GM19035 (cell line): ENCODE data around the gene PPP1R9B.

Source experiments
- ATAC-seq: cut with Tn5 transposase; IDR thresholded peaks from one replicate; pipeline ENCODE4 v1.9.1; 2021; ENCODE audit not compliant: unreplicated experiment

Gene PPP1R9B

DNA sequence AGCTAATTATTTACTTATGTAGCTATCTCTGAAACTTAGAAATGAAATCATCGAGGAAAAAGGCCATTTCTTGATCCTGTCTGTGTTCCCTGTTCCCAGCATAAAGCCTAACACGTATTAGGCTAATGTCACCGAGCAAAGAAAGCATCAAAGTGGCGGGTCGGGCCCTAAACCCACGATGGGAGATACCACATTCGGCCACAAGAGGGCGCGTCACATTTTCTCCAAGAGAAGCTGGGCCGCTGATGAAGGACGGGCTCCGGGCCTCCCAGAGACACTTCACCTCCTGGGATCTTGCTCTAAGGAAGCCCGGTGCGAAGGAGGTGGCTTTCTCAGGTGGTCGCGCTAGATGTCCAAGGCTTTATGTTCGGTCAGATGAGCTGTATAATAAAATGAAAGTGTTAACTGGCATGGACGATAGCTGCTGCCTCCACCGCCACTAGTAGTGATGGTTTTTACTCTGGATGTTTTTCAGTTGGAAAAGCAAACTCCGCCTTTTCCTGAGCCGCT lies 56.2 kb downstream of the PPP1R9B start:
- peak; percentile 39 for ATAC-seq

DNA sequence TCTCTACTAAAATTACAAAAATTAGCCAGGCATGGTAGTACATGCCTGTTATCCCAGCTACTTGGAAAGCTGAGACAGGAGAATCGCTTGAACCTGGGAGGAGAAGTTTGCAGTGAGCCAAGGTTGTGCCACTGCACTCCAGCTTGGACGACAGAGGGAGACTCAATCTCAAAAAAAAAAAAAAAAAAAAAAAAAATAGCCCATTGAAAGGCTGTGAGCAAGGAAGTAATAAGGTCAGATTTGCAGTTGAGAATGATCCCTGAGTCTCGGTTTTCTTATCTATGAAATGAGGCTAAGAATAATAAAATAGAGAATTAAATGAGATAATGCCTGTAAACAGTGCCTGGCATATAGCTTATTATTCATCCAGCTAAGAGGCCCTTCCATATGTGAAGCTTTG lies 56.7 kb downstream of the PPP1R9B start:
- no peak for ATAC-seq

DNA sequence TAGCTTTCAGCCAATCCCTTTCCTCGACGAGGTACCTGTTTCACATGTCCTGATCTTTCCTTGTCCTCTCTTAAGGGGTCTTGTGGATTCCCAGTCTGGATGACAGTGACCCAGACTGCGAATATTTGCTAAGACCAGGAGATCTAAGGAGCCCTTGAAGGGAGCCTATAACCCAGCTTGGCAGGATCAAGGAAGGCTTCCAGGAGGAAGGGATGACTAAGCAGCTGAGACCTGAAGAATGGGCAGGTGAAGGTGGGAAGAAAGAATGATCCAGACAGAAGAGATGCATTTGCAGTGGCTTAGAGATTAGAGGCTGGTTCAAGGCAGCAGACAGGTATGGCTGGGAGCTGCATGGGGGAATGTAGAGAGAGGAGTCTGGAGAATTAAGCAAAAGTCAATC lies 57.2 kb downstream of the PPP1R9B start:
- no peak for ATAC-seq

DNA sequence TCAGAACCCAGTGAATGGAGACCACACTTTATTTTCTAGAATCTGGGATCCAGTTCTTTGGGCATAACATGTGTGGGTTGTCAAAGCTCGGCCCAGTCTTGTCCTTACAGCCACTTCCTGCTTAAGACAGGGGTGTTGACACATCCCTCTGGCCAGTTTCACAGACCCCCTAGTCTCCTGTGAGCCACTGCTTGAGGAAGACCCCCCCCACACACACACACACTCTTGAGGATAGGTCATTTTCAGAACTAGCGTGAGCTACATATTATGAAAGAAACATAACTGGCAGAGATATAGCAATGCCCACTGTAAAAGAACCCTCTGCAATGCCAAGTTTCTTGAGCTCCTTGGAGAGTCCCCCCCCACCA lies 58.6 kb downstream of the PPP1R9B start:
- ATAC-seq = no peak

DNA sequence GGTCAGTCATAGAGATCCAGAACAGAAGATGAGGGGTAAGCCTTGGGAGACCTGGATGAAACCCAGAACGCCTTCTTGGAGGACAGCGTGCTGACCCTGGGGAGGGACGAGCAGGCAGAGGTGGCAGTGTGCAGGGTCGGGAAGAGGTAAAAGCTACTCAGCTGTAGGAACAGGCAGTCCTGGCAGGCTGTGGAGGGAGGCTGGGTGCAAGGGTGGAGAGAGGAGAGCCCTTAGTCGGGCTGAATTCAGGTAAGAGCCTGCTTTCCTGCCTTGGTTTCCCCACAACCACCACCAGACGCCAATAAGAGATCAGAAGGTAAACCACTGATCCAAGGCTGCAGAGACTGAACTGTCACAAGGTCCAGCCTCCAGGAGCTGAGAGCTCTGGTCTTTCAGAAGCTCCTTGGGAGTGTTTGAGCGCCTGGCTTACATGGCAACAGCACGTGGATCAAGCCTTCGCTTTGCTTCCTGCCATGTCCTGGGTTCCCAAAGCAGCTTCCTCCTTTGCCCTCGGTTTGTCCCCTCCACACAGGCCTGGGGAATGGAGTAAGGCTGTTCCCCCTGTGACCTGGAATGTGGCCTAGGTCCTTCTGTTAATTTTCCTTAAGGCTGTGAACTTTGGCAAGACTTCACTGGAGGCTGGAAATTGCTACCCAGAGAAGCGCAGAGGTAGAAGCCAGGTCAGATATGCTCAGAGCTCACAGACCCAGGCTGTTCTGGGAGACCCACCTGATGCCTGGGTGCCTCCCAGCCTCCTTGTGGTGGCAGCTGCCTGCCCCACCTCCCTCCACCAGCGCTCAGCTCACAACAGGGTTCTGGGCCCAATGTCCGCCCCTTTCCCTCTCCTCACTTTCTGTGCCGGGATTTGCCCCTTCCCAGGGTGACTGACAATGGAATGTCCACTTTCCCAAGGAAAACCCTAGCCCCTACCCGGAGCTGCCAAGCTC lies 59.2 kb downstream of the PPP1R9B start:
- no peak for ATAC-seq

DNA sequence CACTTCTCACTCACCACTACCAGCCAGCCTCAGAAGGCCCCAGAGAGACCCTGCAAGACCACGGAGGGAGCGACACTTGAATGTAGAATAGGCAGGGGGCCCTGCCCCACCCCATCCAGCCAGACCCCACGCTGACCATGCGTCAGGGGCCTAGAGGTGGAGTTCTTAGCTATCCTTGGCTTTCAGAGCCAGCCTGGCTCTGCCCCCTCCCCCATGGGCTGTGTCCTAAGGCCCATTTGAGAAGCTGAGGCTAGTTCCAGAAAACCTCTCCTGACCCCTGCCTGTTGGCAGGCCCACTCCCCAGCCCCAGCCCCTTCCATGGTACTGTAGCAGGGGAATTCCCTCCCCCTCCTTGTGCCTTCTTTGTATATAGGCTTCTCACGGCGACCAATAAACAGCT lies 60.4 kb downstream of the PPP1R9B start:
- no peak for ATAC-seq

DNA sequence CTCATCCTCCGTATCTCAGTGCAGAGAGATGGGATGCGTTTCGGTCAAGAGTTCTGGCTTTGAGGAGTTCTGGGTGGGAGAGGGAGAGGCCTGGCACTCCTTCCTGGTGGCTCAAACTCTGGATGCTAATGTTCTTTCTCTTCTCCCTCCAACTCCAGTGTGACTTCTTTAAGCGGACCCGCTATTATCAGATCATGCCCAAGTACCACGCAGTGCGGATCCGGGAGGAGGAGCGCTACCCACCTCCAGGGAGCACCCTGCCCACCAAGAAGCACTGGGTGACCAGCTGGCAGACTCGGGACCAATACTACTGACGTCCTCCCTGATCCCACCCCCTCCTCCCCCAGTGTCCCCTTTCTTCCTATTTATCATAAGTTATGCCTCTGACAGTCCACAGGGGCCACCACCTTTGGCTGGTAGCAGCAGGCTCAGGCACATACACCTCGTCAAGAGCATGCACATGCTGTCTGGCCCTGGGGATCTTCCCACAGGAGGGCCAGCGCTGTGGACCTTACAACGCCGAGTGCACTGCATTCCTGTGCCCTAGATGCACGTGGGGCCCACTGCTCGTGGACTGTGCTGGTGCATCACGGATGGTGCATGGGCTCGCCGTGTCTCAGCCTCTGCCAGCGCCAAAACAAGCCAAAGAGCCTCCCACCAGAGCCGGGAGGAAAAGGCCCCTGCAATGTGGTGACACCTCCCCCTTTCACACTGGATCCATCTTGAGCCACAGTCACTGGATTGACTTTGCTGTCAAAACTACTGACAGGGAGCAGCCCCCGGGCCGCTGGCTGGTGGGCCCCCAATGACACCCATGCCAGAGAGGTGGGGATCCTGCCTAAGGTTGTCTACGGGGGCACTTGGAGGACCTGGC lies 61.3 kb downstream of the PPP1R9B start:
- no peak for ATAC-seq

DNA sequence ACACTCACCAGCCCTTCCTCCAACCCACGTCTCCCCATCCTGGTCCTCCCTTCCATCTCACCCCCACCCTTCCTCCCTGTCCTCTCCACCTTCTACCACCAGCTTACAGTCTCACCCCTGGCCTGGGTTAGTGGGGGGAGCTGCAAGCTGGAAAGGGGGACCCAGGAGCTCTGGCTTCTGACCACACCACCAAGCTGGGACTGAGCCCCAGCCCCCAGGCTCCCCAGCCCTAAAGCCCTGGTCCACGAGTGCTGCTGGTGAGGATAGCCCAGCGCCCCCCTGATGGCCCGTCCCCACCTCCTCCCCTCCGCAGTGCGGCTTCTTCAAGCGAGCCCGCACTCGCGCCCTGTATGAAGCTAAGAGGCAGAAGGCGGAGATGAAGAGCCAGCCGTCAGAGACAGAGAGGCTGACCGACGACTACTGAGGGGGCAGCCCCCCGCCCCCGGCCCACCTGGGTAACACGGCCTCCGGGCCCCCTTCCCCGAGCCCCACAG lies 62.5 kb downstream of the PPP1R9B start:
- no peak for ATAC-seq

DNA sequence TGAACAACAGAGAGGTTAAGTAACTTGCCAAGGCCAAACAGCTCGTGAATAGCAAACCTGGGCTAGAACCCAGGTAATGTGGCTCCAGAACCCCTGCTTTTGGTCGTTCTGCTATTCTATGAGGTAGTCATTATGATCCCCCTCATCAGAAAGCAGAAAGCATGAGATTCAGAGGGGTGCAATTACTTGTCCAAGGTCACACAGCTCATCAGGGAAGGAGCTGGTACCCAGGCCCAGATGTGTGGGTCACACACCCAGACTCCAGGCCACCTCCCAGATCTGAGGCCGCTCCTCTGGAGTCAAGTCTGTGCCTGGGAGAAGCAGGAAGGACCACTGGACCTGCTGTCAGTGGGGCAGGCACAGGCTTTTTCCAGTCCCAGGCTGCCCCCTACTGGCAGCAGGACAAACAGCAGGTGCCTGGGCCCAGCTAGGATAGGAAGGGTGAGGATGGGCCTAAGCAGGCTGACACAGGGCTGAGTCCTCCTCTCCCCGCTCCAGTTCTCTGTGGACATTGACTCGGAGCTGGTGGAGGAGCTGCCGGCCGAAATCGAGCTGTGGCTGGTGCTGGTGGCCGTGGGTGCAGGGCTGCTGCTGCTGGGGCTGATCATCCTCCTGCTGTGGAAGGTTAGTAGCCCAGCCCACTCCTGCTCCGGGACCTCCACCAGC lies 63.1 kb downstream of the PPP1R9B start:
- peak; percentile 67 for ATAC-seq
